ENCODE measurements around the gene PLEKHH1. TPM values are rescaled to one million over a fixed set of nuclear protein-coding genes. Genes with fewer than 3 reads are reported as not detected.

PLEKHH1 gene
- total and polyA plus RNA-seq, 4 donors: 0.46 to 2.4 (median 0.89) TPM

DNA sequence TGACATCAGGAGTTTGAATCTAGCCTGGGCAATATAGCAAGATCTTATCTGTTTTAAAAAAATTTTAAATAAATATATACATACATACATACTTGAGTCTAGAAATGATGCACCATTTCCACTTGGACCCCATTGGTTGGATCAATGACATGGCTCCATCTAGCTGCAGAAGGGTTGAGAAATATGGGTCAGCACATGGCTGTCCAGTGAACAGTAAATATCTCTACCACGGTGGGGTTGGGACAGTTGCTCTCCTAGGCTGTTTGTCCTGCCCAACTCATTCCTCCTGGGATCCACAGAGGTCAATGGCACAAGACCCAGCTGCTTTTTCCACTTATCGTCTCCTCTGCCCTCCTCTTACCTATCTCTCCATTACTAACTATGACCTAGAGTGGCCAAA, 23.6 kb downstream of the PLEKHH1 start:
- 61% methylated on average over 2 of the region's 2 CpGs for WGBS
- Histone ChIP-seq H3K4me3 (ENCODE audit: low read depth in 1 of 3, low read length in 3 of 3) (no peak overlapping the region), H3K36me3 (ENCODE audit: control insufficient read depth in 4 of 4, insufficient read depth in 3 of 4, low read depth in 1 of 4, low read length in 3 of 4) (no peaks in the 10 kb centered on the region), H3K9ac (ENCODE audit: low read depth in 1 of 2, low read length in 2 of 2) (no peak overlapping the region), H3K27me3 (ENCODE audit: control insufficient read depth in 4 of 4, insufficient read depth in 4 of 4, low read length in 3 of 4) (no peaks in the 10 kb centered on the region), H3K27ac (ENCODE audit: low read depth in 1 of 2, low read length in 2 of 2) (no peak overlapping the region), H3K4me1 (ENCODE audit: control insufficient read depth in 4 of 4, insufficient read depth in 4 of 4, low read length in 3 of 4) (no peaks in the 10 kb centered on the region), H3K9me3 (ENCODE audit: control insufficient read depth in 4 of 4, low read length in 3 of 4) (no peaks in the 10 kb centered on the region)
- no peak for DNase-seq (ENCODE audit: low spot score)
- TF ChIP-seq HNF4A (conservative IDR thresholded peaks at IDR 0.05) (no peak), FOXA1 (IDR thresholded peaks at IDR 0.05) (no peak), GABPA (IDR thresholded peaks at IDR 0.05 in 1 of 2, conservative IDR thresholded peaks at IDR 0.05 in 1 of 2) (no peak), SP1 (IDR thresholded peaks at IDR 0.05) (no peak), RAD21 (IDR thresholded peaks at IDR 0.05) (no peak), TAF1 (conservative IDR thresholded peaks at IDR 0.05) (no peak), NR2F2 (IDR thresholded peaks at IDR 0.05) (no peak), RXRA (IDR thresholded peaks at IDR 0.05) (no peak), FOXA2 (IDR thresholded peaks at IDR 0.05) (no peak), EGR1 (IDR thresholded peaks at IDR 0.05; ENCODE audit: low read depth in 2 of 2) (no peak), YY1 (IDR thresholded peaks at IDR 0.05) (no peak), JUND (IDR thresholded peaks at IDR 0.05) (no peak)
- TF ChIP-seq, protein P1, sequence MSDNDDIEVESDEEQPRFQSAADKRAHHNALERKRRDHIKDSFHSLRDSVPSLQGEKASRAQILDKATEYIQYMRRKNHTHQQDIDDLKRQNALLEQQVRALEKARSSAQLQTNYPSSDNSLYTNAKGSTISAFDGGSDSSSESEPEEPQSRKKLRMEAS (IDR thresholded peaks at IDR 0.05): no peak
- TF ChIP-seq, protein P2, sequence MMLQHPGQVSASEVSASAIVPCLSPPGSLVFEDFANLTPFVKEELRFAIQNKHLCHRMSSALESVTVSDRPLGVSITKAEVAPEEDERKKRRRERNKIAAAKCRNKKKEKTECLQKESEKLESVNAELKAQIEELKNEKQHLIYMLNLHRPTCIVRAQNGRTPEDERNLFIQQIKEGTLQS (IDR thresholded peaks at IDR 0.05): no peak
- TF ChIP-seq, protein P3, sequence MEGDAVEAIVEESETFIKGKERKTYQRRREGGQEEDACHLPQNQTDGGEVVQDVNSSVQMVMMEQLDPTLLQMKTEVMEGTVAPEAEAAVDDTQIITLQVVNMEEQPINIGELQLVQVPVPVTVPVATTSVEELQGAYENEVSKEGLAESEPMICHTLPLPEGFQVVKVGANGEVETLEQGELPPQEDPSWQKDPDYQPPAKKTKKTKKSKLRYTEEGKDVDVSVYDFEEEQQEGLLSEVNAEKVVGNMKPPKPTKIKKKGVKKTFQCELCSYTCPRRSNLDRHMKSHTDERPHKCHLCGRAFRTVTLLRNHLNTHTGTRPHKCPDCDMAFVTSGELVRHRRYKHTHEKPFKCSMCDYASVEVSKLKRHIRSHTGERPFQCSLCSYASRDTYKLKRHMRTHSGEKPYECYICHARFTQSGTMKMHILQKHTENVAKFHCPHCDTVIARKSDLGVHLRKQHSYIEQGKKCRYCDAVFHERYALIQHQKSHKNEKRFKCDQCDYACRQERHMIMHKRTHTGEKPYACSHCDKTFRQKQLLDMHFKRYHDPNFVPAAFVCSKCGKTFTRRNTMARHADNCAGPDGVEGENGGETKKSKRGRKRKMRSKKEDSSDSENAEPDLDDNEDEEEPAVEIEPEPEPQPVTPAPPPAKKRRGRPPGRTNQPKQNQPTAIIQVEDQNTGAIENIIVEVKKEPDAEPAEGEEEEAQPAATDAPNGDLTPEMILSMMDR (IDR thresholded peaks at IDR 0.05; ENCODE audit: low read depth, low read length, missing input control): no peak
- TF ChIP-seq, protein P4, sequence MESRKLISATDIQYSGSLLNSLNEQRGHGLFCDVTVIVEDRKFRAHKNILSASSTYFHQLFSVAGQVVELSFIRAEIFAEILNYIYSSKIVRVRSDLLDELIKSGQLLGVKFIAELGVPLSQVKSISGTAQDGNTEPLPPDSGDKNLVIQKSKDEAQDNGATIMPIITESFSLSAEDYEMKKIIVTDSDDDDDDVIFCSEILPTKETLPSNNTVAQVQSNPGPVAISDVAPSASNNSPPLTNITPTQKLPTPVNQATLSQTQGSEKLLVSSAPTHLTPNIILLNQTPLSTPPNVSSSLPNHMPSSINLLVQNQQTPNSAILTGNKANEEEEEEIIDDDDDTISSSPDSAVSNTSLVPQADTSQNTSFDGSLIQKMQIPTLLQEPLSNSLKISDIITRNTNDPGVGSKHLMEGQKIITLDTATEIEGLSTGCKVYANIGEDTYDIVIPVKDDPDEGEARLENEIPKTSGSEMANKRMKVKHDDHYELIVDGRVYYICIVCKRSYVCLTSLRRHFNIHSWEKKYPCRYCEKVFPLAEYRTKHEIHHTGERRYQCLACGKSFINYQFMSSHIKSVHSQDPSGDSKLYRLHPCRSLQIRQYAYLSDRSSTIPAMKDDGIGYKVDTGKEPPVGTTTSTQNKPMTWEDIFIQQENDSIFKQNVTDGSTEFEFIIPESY (IDR thresholded peaks at IDR 0.05): no peak

DNA sequence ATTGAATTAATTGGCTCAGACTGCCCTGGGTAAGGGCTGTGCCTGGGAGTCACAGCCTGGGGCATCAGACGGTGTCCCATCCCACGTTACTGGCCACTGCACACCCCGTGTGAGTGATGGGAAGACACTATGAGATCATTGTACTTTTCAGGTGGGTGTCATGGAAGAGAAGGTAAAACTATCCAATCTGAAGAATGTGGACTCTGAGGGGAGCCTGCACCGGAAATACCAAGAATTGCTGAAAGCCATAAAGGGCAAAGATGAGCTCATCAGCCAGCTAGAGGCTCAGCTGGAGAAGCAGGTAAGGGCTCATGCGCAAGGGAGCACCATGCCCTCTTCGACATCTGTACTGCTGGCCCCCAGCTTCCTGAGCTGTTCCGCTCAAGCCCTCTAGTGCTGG, 24.0 kb downstream of the PLEKHH1 start:
- H3K9ac ChIP-seq (ENCODE audit: low read depth in 1 of 2, low read length in 2 of 2): no peak overlapping the region
- TF ChIP-seq FOXA2 (IDR thresholded peaks at IDR 0.05): no peak
- no peak for TF ChIP-seq YY1 (IDR thresholded peaks at IDR 0.05)
- no peak for TF ChIP-seq HNF4G (IDR thresholded peaks at IDR 0.05)
- no peak for TF ChIP-seq GABPA (IDR thresholded peaks at IDR 0.05 in 1 of 2, conservative IDR thresholded peaks at IDR 0.05 in 1 of 2)
- TF ChIP-seq, protein P3 (IDR thresholded peaks at IDR 0.05; ENCODE audit: low read depth, low read length, missing input control): no peak
- TF ChIP-seq RAD21 (IDR thresholded peaks at IDR 0.05): no peak
- TF ChIP-seq SP1 (IDR thresholded peaks at IDR 0.05): no peak
- H3K27ac ChIP-seq (ENCODE audit: low read depth in 1 of 2, low read length in 2 of 2): no peak overlapping the region
- H3K36me3 ChIP-seq (ENCODE audit: control insufficient read depth in 4 of 4, insufficient read depth in 3 of 4, low read depth in 1 of 4, low read length in 3 of 4): no peaks in the 10 kb centered on the region
- no peaks in the 10 kb centered on the region for H3K4me1 ChIP-seq (ENCODE audit: control insufficient read depth in 4 of 4, insufficient read depth in 4 of 4, low read length in 3 of 4)
- DNase-seq (ENCODE audit: low spot score): no peak
- no peaks in the 10 kb centered on the region for H3K27me3 ChIP-seq (ENCODE audit: control insufficient read depth in 4 of 4, insufficient read depth in 4 of 4, low read length in 3 of 4)
- no peaks in the 10 kb centered on the region for H3K9me3 ChIP-seq (ENCODE audit: control insufficient read depth in 4 of 4, low read length in 3 of 4)
- no peak overlapping the region for H3K4me3 ChIP-seq (ENCODE audit: low read depth in 1 of 3, low read length in 3 of 3)
- WGBS: 94% methylated on average over 7 of the region's 7 CpGs

Measured in liver (tissue), 9 donors.